GM18861 (cell line): ENCODE results near the gene TRERF1.

Source experiments
- ATAC-seq: cut with Tn5 transposase; IDR thresholded peaks from one replicate; pipeline ENCODE4 v1.9.1; 2021; ENCODE audit not compliant: unreplicated experiment

The TRERF1 gene

GRCh38 chr6:42315991-42316970 lies 135.4 kb downstream of the TRERF1 start:
- ATAC-seq: no peak

GRCh38 chr6:42315259-42315990 lies 136.3 kb downstream of the TRERF1 start:
- ATAC-seq: no peak

DNA sequence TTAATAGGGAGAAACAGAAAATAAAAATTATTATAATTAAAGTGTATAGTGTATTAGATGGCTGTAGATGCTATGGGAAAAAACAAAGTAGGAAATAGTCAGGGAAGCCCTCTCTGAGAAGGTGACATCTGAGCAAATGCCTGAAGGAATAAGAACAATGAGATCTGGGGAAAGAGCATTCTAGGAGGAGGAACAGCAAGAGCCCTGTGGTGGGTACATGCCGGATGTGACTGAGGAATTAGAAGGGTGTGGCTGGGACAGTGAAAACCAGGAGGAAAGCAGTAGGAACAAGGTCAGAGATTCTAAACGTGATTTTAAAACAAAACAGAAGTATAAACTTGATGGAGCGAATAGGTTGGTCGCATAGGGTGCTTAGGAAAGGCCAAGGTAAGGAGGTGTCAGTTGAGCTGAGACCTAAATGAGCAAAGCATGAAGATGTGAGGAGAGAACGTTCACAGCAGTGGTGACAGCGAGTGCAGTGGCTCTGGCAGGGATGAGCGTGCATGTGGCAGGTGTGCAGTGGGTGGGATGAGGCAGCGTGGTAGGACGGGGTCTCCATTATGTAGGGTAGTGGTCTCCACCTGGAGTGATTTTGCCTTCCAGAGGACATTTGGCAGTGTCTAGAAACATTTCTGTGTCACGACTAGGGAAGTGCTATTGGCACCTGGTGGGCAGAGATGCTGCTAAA lies 137.0 kb downstream of the TRERF1 start:
- ATAC-seq: no peak

DNA sequence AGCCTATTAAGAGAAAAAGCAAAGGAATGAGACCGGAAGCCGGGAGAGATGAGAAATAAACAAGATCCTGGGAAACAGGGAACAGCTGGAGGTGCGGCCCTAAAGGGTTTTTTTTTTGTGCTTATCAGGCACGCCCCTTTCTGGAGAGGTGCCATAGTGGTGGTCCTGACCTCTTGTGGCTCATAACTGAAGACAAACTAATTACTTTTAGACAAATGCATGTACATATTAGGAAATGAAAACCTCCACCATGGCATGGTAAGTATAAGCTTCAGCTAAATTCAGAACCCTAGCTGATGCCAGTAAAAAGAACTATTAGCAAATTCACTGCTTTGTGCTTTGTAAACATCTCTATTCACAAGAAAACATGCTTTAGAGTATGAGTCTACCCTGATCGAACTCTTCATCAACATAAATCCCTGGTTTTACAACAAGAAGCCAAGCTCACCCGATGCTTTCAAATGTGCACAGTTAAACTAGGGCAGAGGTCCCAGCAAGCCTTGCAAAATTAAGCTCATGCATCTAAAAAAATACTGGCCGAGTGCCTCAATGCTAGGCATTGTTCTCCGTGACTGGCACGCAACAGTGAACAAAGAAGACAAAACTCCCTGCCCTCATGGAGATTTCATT lies 137.7 kb downstream of the TRERF1 start:
- ATAC-seq: no peak

- ATAC-seq: no peak
These were observed 138.7 kb downstream of the TRERF1 start for GRCh38 chr6:42313038-42313437.

GRCh38 chr6:42307141-42307470 lies 144.6 kb downstream of the TRERF1 start:
- no peak for ATAC-seq

DNA sequence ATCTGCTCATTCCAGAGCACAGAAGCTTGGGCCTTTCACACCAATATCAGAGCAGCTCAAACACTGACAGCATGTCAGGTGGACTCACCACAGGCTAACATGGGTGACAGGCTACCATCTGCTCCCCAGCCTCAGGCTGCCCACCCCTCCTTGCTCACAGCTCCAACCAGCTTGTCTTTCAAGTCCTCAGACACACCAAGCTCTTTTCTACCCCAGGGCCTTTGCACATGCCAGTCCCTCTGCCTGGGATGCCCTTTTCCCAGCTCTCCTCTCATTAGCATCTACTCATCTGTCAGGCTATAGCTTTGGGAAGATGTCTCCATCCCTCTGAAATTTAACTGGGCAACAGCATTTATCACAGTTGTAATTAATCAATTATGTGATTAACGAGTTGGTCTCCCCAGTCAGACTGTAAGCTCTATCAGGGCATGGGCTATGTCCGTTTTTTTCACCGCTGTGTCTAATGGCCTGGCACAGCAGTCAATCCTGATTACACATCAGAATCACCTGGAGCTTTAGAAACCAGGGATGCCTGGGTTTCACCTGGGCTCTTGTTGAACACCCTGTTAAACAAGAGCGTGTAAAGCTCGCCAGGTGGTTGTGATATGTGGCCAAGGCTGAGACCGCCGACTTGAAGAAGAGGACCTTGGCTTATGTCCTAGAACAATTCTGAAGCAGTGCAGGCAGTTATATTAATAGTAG lies 145.1 kb downstream of the TRERF1 start:
- ATAC-seq: no peak

- ATAC-seq: no peak
These were observed 147.5 kb downstream of the TRERF1 start for GRCh38 chr6:42304053-42304712.

DNA sequence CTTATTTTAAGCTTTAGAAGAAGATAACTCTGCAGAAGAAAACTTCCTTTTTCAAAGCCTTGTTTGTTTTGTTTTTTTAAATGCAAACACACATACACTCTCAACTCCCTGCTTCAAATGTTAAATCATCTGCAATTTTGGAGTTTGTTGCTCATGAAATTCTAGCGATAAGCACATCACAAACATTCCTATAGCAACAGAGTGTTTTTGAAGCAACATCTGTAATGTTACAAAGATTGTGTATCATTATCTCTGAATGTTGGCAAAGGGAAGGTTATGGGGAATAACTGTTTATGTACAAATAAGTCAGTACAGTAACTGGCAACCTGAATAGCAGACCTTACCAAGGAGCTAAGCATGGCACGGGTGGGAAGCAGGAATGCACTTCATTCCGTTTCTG lies 149.3 kb downstream of the TRERF1 start:
- no peak for ATAC-seq

DNA sequence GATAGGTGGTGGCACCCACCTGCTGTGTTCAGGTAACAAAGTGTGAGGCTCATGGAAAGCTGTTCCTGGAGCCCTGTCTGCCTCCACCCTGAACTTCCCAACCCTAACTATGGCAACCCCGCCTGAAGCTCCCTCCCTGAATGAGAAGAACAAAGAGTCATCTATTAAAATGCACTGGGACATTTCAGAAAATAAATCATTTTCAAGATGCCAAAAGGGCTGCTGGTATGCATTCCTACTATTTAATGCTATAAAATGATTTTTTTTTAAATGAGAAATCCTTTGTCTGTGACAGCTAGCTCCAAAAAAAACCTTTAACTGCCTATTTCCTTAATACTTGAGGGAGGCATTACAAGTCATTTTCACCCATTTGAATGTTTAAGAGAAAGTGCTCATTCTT lies 149.7 kb downstream of the TRERF1 start:
- no peak for ATAC-seq

- ATAC-seq: no peak
These were observed 151.0 kb downstream of the TRERF1 start for GRCh38 chr6:42300701-42301100.

- no peak for ATAC-seq
These were observed 151.5 kb downstream of the TRERF1 start for GRCh38 chr6:42300185-42300584.

- ATAC-seq: no peak
These were observed 154.1 kb downstream of the TRERF1 start for GRCh38 chr6:42297661-42298060.

- ATAC-seq: no peak
These were observed 155.1 kb downstream of the TRERF1 start for GRCh38 chr6:42296614-42297013.

DNA sequence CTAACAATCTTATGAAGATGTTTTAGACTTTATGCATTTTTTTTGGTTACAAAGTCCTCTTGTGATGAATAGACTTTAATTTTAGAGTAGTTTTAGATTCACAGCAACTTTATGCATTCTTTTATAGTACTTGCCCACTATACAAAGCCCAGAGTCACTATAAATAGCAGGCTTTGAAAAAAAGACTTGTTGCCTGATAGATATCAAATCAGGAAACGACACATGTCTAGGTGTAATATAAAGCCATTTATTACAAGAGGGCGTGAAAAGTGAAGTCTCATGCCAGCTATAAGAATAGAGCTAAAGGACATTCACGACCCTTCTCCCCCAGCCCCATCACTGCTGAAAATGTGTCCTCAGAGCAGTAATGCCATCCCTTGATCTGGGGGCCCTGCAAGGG lies 156.0 kb downstream of the TRERF1 start:
- ATAC-seq: no peak

GRCh38 chr6:42295181-42295580 lies 156.5 kb downstream of the TRERF1 start:
- no peak for ATAC-seq

GRCh38 chr6:42294759-42295158 lies 157.0 kb downstream of the TRERF1 start:
- ATAC-seq: no peak

- ATAC-seq: no peak
These were observed 158.2 kb downstream of the TRERF1 start for GRCh38 chr6:42293386-42293977.

DNA sequence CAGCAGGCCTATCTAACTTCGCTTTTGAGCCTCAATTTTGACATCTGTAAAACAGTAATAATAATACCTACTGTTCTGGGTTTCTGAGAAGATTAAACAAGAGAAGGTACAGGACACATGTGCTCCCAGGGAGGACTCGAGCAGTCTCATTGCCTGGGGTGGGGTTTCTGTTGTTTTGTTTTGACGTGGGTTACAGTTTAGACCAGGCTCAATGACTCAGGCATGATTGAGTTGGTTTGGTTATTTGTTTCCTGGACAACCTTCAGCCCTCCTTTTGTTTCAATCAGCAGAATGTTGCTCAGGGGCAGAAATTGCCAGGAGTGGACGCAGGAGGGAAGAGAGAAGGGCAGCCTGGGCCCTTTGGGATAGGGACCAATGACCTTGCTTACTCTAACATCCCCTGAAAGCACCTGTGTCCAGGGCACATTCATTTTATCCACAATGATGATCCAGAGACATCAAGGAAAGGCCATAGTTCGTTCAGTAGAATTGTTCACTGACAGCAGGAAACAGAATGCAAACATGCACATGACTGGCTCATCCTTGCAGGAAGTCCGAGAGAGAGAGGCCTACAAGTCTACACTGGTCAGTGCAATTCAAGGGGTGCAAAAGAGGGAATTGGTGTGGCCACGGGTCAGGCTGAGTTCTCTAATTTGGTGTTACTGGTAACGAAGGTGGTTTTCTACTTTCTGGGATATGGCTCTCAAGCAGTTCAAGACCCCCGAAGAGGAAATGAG lies 159.6 kb downstream of the TRERF1 start:
- no peak for ATAC-seq
